Spleen (tissue), 7 donors: ENCODE data around the gene TCF3.

Experiments
- CTCF ChIP-seq, 11 experiments: fragments of 200-600 bp in 7 of 11; fragments of 450-650 bp in 4 of 11; sonication (generic) in 4 of 11; IDR thresholded peaks in 8 of 11; conservative IDR thresholded peaks in 3 of 11; 1 replicate in 7 of 11; 2 replicates in 4 of 11; pipeline versions ENCODE4 v1.4.0 to v1.8.0; 2016 to 2021; ENCODE audit warnings: antibody characterized with exemption in 11 of 11, inconsistent platforms in 4 of 11, mild to moderate bottlenecking in 1 of 11
- POLR2A ChIP-seq, 3 donors: fragments of 450-650 bp; IDR thresholded peaks; one replicate each; pipeline ENCODE4 v1.5.1; 2017; ENCODE audit warnings: antibody characterized with exemption in 3 of 3, mild to moderate bottlenecking in 1 of 3
- POLR2AphosphoS5 ChIP-seq, 3 donors: sonication (generic); formaldehyde crosslinking; IDR thresholded peaks; one replicate each; pipeline ENCODE4 v1.5.1; 2017; ENCODE audit warnings: antibody characterized with exemption in 3 of 3
- donor health status: DM: no; HTN: no; CAD: no; lungs with moderate emphysema.
- donor health status: DM: no; HTN: no; CAD: no.
- donor health status: DM: no; HTN: no; CAD: no.

DNA sequence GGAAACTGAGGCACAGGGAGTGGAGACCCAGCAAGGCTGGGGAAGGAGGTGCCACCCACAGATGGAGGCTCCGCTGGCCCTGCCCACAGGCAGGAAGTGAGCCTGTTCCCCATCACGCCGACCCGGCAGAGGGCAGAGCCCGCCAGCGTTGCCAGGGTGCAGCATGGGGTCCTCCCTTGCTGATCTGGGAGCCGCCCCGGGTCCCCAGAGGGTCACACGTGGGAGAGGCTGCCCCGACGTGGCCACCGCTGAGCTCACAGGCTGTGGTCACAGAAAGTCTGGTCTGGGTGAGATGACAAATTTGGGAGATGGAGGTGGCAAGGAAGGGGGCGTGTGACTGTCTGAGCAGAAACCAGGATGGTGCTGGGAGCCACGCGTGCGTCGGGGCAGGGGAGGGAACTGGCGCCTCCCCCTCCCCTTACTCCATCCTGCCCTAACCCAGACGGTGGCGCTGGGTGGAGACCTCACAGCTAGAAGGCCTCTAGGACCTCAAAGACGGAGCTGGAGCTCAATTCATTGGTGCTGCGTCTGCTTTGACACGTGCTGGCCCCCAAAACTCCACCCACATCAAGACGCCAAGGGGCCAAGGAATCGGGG lies 92.0 kb downstream of the TCF3 start:
- no peak for TF ChIP-seq CTCF (IDR thresholded peaks at IDR 0.05 in 8 of 11, conservative IDR thresholded peaks at IDR 0.05 in 3 of 11)
- no peak for TF ChIP-seq POLR2A (IDR thresholded peaks at IDR 0.05)
- no peak for TF ChIP-seq POLR2AphosphoS5 (IDR thresholded peaks at IDR 0.05)
